Colonic mucosa (tissue), 4 donors: ENCODE results near the gene SLC2A4RG. TPM values are rescaled to one million over a fixed set of nuclear protein-coding genes. Genes with fewer than 3 reads are reported as not detected.

Experiments
- DNase-seq: peaks from one replicate; pipeline ENCODE4 v3.0.0-alpha.2; 2020
- H3K27ac ChIP-seq: fragments of 200-600 bp; one replicate; pipeline ENCODE4 v1.8.0; 2021
- H3K27me3 ChIP-seq: fragments of 200-600 bp; one replicate; pipeline ENCODE4 v1.8.0; 2021
- H3K36me3 ChIP-seq: fragments of 200-600 bp; one replicate; pipeline ENCODE4 v1.8.0; 2021
- H3K4me1 ChIP-seq: fragments of 200-600 bp; one replicate; pipeline ENCODE4 v1.8.0; 2021; ENCODE audit warnings: mild to moderate bottlenecking
- H3K4me3 ChIP-seq: fragments of 200-600 bp; one replicate; pipeline ENCODE4 v1.8.0; 2021
- H3K9ac ChIP-seq, 2 donors: one replicate each; pipeline ENCODE4 v1.7.0; 2013; ENCODE audit warnings: control low read depth in 2 of 2, low read depth in 2 of 2, low read length in 2 of 2
- H3K9me3 ChIP-seq: fragments of 200-600 bp; one replicate; pipeline ENCODE4 v1.8.0; 2021
- intact Hi-C: fragments of 100-400 bp; cut with DNase I; formaldehyde crosslinking; loops from one replicate; pipeline ENCODE4 v1.14.1; 2022
- total RNA-seq, 2 donors: library from RNA; stranded (reverse); fragmentation: NEBNext Ultra II Directional in 1 of 2; extraction: Animal tissue kit (Norgen Biotek cat#: 25700) in 1 of 2; gene quantifications; one replicate each; pipeline ENCODE4 v1.2.1, GENCODE V29; 2021
- TF ChIP-seq, protein P1 (sequence below): fragments of 200-600 bp; IDR thresholded peaks from one replicate; pipeline ENCODE4 v1.8.0; 2022; ENCODE audit warnings: antibody characterized with exemption, mild to moderate bottlenecking
- donor health status: healthy.
- donor health status: DM: no; HTN: no; CAD: no.
- donor health status: DM: no; HTN: no; CAD: no.

The SLC2A4RG gene
- total RNA-seq, 2 donors from 2014 or later, result 44.3 to 75.3 TPM

- no peaks in the 10 kb centered on the region for H3K27me3 ChIP-seq
- H3K4me1 ChIP-seq, result peaks cover 18% of the 10 kb centered on the region
- H3K9me3 ChIP-seq, result no peaks in the 10 kb centered on the region
- H3K27ac ChIP-seq, result no peak overlapping the region
- intact Hi-C loops, result loop anchor here (10.0 kb wide), 1 partner anchor 91 kb away; no protein-coding TSS in a partner anchor
- no peak overlapping the region for H3K4me3 ChIP-seq
- no peak for DNase-seq
- no peak overlapping the region for H3K9ac ChIP-seq
- peaks cover 11% of the 10 kb centered on the region for H3K36me3 ChIP-seq
- TF ChIP-seq, protein P1, sequence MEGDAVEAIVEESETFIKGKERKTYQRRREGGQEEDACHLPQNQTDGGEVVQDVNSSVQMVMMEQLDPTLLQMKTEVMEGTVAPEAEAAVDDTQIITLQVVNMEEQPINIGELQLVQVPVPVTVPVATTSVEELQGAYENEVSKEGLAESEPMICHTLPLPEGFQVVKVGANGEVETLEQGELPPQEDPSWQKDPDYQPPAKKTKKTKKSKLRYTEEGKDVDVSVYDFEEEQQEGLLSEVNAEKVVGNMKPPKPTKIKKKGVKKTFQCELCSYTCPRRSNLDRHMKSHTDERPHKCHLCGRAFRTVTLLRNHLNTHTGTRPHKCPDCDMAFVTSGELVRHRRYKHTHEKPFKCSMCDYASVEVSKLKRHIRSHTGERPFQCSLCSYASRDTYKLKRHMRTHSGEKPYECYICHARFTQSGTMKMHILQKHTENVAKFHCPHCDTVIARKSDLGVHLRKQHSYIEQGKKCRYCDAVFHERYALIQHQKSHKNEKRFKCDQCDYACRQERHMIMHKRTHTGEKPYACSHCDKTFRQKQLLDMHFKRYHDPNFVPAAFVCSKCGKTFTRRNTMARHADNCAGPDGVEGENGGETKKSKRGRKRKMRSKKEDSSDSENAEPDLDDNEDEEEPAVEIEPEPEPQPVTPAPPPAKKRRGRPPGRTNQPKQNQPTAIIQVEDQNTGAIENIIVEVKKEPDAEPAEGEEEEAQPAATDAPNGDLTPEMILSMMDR, result no peak
Observed at GRCh38 chr20:63703976-63704748, 35.4 kb upstream of the SLC2A4RG start.

- DNase-seq, result no peak
- no peak overlapping the region for H3K9ac ChIP-seq
- no peaks in the 10 kb centered on the region for H3K27me3 ChIP-seq
- H3K4me3 ChIP-seq, result no peak overlapping the region
- intact Hi-C loops, result loop anchor here (10.0 kb wide), 1 partner anchor 90 kb away; no protein-coding TSS in a partner anchor
- peaks cover 11% of the 10 kb centered on the region for H3K36me3 ChIP-seq
- H3K27ac ChIP-seq, result no peak overlapping the region
- H3K9me3 ChIP-seq, result no peaks in the 10 kb centered on the region
- H3K4me1 ChIP-seq, result peaks cover 22% of the 10 kb centered on the region
- TF ChIP-seq, protein P1, result no peak
Observed at GRCh38 chr20:63704749-63705117, 34.8 kb upstream of the SLC2A4RG start.

DNA sequence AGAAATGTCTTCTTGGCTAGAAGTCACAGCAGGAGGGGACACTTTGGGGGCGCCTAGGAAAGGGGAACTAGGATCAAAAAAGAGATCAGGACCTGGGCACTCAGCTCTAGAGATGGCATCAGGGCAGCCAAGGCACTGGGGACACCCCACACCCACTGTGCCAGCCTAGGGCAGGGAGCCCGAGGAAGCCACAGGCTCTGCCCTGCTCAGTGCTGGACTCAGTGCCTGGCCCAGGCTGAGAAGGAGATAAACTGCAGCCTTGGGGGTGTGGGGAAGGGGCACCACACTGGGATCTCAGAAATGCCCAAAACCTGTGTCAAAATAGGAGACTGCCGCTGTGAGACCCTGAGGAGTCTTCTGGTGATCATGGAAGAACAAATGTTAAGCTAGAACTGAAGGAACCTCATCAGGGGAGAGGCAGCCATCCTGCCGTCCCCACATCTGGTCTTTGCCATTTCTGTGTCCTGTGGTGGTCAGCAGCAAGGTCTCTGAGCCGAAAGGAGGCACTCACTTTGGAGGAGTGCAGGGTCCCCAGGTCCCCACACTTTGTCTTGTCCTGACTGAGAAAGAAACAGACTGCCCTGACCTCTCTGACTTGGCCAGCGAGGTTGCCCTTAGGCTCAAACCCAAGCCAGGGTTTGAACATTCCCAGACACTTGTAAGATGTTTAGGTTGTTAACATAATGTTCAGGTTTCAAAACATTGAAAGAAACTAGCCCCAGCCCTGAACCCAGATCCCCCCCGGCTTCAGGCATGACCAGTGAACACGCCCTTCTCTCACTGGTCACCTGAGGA is 34.1 kb upstream of the SLC2A4RG start:
- H3K9ac ChIP-seq, result no peak overlapping the region
- TF ChIP-seq, protein P1, result no peak
- no peaks in the 10 kb centered on the region for H3K27me3 ChIP-seq
- no peak overlapping the region for H3K4me3 ChIP-seq
- intact Hi-C loops, result loop anchor here (10.0 kb wide), 1 partner anchor 89 kb away; no protein-coding TSS in a partner anchor
- peaks cover 11% of the 10 kb centered on the region for H3K36me3 ChIP-seq
- no peak overlapping the region for H3K27ac ChIP-seq
- peaks cover 22% of the 10 kb centered on the region for H3K4me1 ChIP-seq
- no peaks in the 10 kb centered on the region for H3K9me3 ChIP-seq
- DNase-seq, result no peak

GRCh38 chr20:63706027-63706695 is 33.4 kb upstream of the SLC2A4RG start:
- Histone ChIP-seq H3K9ac (peak overlapping the region; percentile 42 to 92), H3K36me3 (peaks cover 11% of the 10 kb centered on the region), H3K27ac (peak overlapping the region; percentile 91), H3K27me3 (no peaks in the 10 kb centered on the region), H3K9me3 (no peaks in the 10 kb centered on the region), H3K4me1 (peaks cover 22% of the 10 kb centered on the region), H3K4me3 (peak overlapping the region; percentile 99)
- intact Hi-C loops, result loop anchor here (10.0 kb wide), 1 partner anchor 89 kb away; no protein-coding TSS in a partner anchor
- TF ChIP-seq, protein P1, result no peak
- peak; percentile 57 for DNase-seq
